GM12891 (cell line): ENCODE measurements around the gene DNAH5.

Experiments used
- DNase-seq: peaks from one replicate; pipeline ENCODE4 v3.0.0; 2011; ENCODE audit warnings: low spot score; ENCODE audit not compliant: insufficient read length
- FAIRE-seq: peaks from 2 replicates; lab custom pipeline; 2011; peaks lifted over from hg19 to GRCh38; lab: Jason Lieb, UNC
- PAX5 ChIP-seq: IDR thresholded peaks from 2 replicates; pipeline ENCODE4 v1.6.1; 2011; ENCODE audit warnings: low read length, moderate library complexity, mild to moderate bottlenecking; ENCODE audit not compliant: insufficient read depth, severe bottlenecking
- POLR2A ChIP-seq: IDR thresholded peaks from 2 replicates; pipeline ENCODE4 v1.6.1; 2011; ENCODE audit warnings: low read depth, low read length, control low read depth
- POLR2AphosphoS5 ChIP-seq: IDR thresholded peaks from 2 replicates; pipeline ENCODE4 v1.6.1; 2011; ENCODE audit warnings: low read depth, low read length, control low read depth
- POU2F2 ChIP-seq: IDR thresholded peaks from 2 replicates; pipeline ENCODE4 v1.6.1; 2011; ENCODE audit warnings: low read depth, mild to moderate bottlenecking, control low read depth, low read length, moderate library complexity
- SPI1 ChIP-seq: IDR thresholded peaks from 2 replicates; pipeline ENCODE4 v1.6.1; 2011; ENCODE audit warnings: low read depth, low read length, control low read depth
- TAF1 ChIP-seq: IDR thresholded peaks from 2 replicates; pipeline ENCODE4 v1.6.1; 2011; ENCODE audit warnings: low read depth, low read length, control low read depth

Gene DNAH5

GRCh38 chr5:13658152-13658551, 286.3 kb downstream of the DNAH5 start:
- DNase-seq (no peak), FAIRE-seq (no peak)
- TF ChIP-seq PAX5 (no peak), TAF1 (no peak), SPI1 (no peak), POLR2A (no peak), POU2F2 (no peak), POLR2AphosphoS5 (no peak)

GRCh38 chr5:13653709-13654108, 290.8 kb downstream of the DNAH5 start:
- FAIRE-seq = no peak
- TF ChIP-seq POLR2AphosphoS5 (no peak), TAF1 (no peak), SPI1 (no peak), POU2F2 (no peak), POLR2A (no peak)
- DNase-seq = no peak

- DNase-seq (no peak), FAIRE-seq (no peak)
- TF ChIP-seq PAX5 = no peak
- TF ChIP-seq SPI1 = no peak
- TF ChIP-seq POLR2AphosphoS5 = no peak
- TF ChIP-seq POU2F2 = no peak
- TF ChIP-seq POLR2A = no peak
- no peak for TF ChIP-seq TAF1
Measured at GRCh38 chr5:13649656-13650055, 294.8 kb downstream of the DNAH5 start.

GRCh38 chr5:13648822-13649221, 295.7 kb downstream of the DNAH5 start:
- DNase-seq (no peak), FAIRE-seq (no peak)
- TF ChIP-seq POLR2A (no peak), POU2F2 (no peak), POLR2AphosphoS5 (no peak), SPI1 (no peak), PAX5 (no peak), TAF1 (no peak)

- DNase-seq = no peak
- no peak for TF ChIP-seq POLR2AphosphoS5
- FAIRE-seq = no peak
Measured at GRCh38 chr5:13643734-13644133, 300.8 kb downstream of the DNAH5 start.

- no peak for TF ChIP-seq TAF1
- no peak for TF ChIP-seq POU2F2
- no peak for TF ChIP-seq SPI1
- TF ChIP-seq POLR2A = no peak
- TF ChIP-seq POLR2AphosphoS5 = no peak
- no peak for TF ChIP-seq PAX5
- FAIRE-seq (no peak), DNase-seq (no peak)
Measured at GRCh38 chr5:13643196-13643595, 301.3 kb downstream of the DNAH5 start.
